ENCODE data around the gene COASY.

Gene COASY

DNA sequence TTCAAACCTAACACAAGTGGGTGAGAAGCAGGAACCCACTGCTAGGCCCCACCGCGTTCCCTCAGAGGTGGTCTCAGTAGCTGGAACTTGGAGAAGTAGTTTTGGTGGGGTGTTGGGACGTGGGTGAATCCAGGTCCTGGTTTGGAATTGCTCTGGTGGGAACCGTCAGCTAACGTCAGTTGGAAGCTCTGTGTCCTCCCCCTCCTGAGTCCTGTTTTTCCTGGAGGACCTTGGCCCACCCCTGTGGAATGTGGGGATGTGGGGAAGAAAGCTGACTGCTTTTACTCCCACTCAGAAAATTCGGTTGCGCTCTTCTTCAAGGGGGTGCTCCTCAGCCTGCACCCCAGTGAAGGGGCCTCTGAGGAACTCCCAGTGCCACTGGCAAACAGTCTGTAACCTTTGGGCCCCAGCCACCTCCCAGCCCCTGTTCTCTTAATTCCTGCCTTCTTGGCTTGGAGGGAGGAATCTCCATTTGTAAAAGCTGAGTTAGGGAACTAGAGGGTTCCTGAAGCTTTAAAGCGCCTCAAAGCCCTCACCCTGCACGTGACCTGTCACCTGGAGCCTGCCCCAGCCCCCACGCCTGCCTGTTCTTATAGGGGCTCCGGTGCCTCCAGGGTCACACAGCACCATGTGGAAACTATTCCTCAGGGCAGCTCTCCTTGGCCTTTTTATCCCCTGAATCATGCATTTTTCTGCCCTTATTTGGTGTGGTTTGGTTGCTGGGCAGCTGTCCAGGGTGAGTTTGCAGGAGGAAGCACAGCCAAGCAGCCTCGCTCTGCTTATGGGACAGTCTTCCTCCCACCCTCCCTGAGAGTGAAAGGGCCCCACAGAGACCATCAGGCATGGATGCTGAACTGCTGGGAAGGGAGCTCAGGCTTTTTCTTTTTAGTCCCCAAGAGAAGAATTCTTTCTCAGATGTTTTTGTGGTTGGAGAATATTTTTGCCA lies 42.1 kb upstream of the COASY start:
- DNase-seq: no peak

DNA sequence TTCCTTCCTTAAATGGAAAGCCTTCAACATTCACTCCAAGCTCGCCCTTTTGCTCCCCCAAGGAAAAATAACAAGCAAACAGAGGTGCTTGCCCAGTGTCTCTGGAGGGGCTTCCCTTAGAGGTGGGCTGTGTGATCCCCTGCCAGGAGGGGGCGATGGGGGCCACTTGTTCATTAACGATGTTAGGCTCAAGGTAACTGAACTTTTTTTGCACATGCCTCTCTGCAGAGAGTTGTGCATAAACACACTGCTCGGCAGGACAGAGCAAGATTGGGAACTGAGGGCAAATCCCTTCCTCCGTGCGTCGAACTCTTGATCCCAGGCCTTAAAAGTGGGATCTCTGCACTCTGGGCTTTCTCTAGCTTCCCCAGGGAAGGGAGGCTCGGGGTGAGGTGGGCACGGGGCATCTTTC lies 41.4 kb upstream of the COASY start:
- H3K4me1 ChIP-seq (ENCODE audit: insufficient read depth, low read length): peaks cover 3% of the 10 kb centered on the region; the same call in 1 of the 2 replicates
- no peak overlapping the region for H3K27ac ChIP-seq (ENCODE audit: low read length)
- no peak overlapping the region for H3K4me2 ChIP-seq (ENCODE audit: insufficient read depth, low read length)
- no peak overlapping the region for H2AFZ ChIP-seq (ENCODE audit: low read depth, low read length)
- no peaks in the 10 kb centered on the region for H3K9me3 ChIP-seq (ENCODE audit: insufficient read depth, low read length, severe bottlenecking)
- DNase-seq: peak; percentile 60
- H3K27me3 ChIP-seq (ENCODE audit: insufficient read depth, low read length, poor library complexity): no peaks in the 10 kb centered on the region
- no peaks in the 10 kb centered on the region for H4K20me1 ChIP-seq (ENCODE audit: insufficient read depth, low read length)
- ATAC-seq (ENCODE audit: insufficient read depth, low read depth): peak; percentile 59
- no peak overlapping the region for H3K9ac ChIP-seq (ENCODE audit: low read depth, low read length)
- no peak overlapping the region for H3K4me3 ChIP-seq (ENCODE audit: low read depth in 1 of 2, low read length in 2 of 2)
- no peaks in the 10 kb centered on the region for H3K36me3 ChIP-seq (ENCODE audit: insufficient read depth, low read length)
- H3K79me2 ChIP-seq (ENCODE audit: insufficient read depth, low read length): no peaks in the 10 kb centered on the region
- TF ChIP-seq, protein P1, sequence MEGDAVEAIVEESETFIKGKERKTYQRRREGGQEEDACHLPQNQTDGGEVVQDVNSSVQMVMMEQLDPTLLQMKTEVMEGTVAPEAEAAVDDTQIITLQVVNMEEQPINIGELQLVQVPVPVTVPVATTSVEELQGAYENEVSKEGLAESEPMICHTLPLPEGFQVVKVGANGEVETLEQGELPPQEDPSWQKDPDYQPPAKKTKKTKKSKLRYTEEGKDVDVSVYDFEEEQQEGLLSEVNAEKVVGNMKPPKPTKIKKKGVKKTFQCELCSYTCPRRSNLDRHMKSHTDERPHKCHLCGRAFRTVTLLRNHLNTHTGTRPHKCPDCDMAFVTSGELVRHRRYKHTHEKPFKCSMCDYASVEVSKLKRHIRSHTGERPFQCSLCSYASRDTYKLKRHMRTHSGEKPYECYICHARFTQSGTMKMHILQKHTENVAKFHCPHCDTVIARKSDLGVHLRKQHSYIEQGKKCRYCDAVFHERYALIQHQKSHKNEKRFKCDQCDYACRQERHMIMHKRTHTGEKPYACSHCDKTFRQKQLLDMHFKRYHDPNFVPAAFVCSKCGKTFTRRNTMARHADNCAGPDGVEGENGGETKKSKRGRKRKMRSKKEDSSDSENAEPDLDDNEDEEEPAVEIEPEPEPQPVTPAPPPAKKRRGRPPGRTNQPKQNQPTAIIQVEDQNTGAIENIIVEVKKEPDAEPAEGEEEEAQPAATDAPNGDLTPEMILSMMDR (IDR thresholded peaks at IDR 0.05; ENCODE audit: borderline replicate concordance, extremely low read depth, low read length, poor library complexity, severe bottlenecking): peak; percentile 65
- no peak for TF ChIP-seq EZH2 (IDR thresholded peaks at IDR 0.05; ENCODE audit: borderline replicate concordance, low read depth, low read length, severe bottlenecking)

More for the DNA sequence above, 42.1 kb upstream of the COASY start:
- no peak for ATAC-seq (ENCODE audit: insufficient read depth, low read depth)
- no peak overlapping the region for H3K27ac ChIP-seq (ENCODE audit: low read length)
- H3K36me3 ChIP-seq (ENCODE audit: insufficient read depth, low read length): no peaks in the 10 kb centered on the region
- no peaks in the 10 kb centered on the region for H4K20me1 ChIP-seq (ENCODE audit: insufficient read depth, low read length)
- no peak overlapping the region for H3K4me2 ChIP-seq (ENCODE audit: insufficient read depth, low read length)
- no peak overlapping the region for H2AFZ ChIP-seq (ENCODE audit: low read depth, low read length)
- H3K4me1 ChIP-seq (ENCODE audit: insufficient read depth, low read length): peaks cover 3% of the 10 kb centered on the region; the same call in 1 of the 2 replicates
- no peaks in the 10 kb centered on the region for H3K9me3 ChIP-seq (ENCODE audit: insufficient read depth, low read length, severe bottlenecking)
- no peak overlapping the region for H3K9ac ChIP-seq (ENCODE audit: low read depth, low read length)
- no peaks in the 10 kb centered on the region for H3K79me2 ChIP-seq (ENCODE audit: insufficient read depth, low read length)
- no peaks in the 10 kb centered on the region for H3K27me3 ChIP-seq (ENCODE audit: insufficient read depth, low read length, poor library complexity)
- TF ChIP-seq, protein P1 (IDR thresholded peaks at IDR 0.05; ENCODE audit: borderline replicate concordance, extremely low read depth, low read length, poor library complexity, severe bottlenecking): no peak
- no peak for TF ChIP-seq EZH2 (IDR thresholded peaks at IDR 0.05; ENCODE audit: borderline replicate concordance, low read depth, low read length, severe bottlenecking)
- H3K4me3 ChIP-seq (ENCODE audit: low read depth in 1 of 2, low read length in 2 of 2): no peak overlapping the region

DNA sequence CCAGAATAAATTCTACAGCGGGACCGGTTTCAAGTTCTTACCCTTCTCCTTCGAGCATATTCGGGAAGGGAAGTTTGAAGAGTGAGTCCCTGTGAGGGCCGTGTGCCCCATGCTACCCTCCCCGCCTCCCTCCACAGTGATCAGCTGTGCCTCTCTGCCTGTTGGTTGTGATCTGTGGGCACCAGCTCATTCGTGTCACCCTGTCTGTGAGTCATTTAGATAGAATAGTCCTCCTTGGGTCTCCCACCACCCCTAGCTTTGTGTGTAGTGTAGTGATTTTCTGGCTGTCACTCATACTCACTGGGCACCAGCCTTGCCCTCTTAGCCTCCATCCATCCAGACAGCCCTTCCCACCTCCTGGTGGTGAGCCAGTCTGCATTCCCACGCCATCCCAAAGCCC lies 40.9 kb upstream of the COASY start:
- Histone ChIP-seq H3K4me1 (ENCODE audit: insufficient read depth, low read length) (peaks cover 3% of the 10 kb centered on the region; the same call in 1 of the 2 replicates), H3K79me2 (ENCODE audit: insufficient read depth, low read length) (no peaks in the 10 kb centered on the region), H3K36me3 (ENCODE audit: insufficient read depth, low read length) (no peaks in the 10 kb centered on the region), H3K9me3 (ENCODE audit: insufficient read depth, low read length, severe bottlenecking) (no peaks in the 10 kb centered on the region), H3K4me2 (ENCODE audit: insufficient read depth, low read length) (no peak overlapping the region), H4K20me1 (ENCODE audit: insufficient read depth, low read length) (no peaks in the 10 kb centered on the region), H3K4me3 (ENCODE audit: low read depth in 1 of 2, low read length in 2 of 2) (no peak overlapping the region), H3K27me3 (ENCODE audit: insufficient read depth, low read length, poor library complexity) (no peaks in the 10 kb centered on the region), H3K27ac (ENCODE audit: low read length) (no peak overlapping the region), H2AFZ (ENCODE audit: low read depth, low read length) (no peak overlapping the region), H3K9ac (ENCODE audit: low read depth, low read length) (no peak overlapping the region)
- ATAC-seq (ENCODE audit: insufficient read depth, low read depth) (no peak), DNase-seq (no peak)
- no peak for TF ChIP-seq EZH2 (IDR thresholded peaks at IDR 0.05; ENCODE audit: borderline replicate concordance, low read depth, low read length, severe bottlenecking)
- TF ChIP-seq, protein P1 (IDR thresholded peaks at IDR 0.05; ENCODE audit: borderline replicate concordance, extremely low read depth, low read length, poor library complexity, severe bottlenecking): no peak

Data from DND-41 (cell line).